ENCODE results near the gene DNAL4.

DNAL4 gene

GRCh38 chr22:38830026-38830844 lies 36.3 kb upstream of the DNAL4 start:
- no peaks in the 10 kb centered on the region for H3K79me2 ChIP-seq (ENCODE audit: low read length)
- no peak for TF ChIP-seq EZH2phosphoT487 (IDR thresholded peaks at IDR 0.05; ENCODE audit: low read depth)
- TF ChIP-seq CTCF (IDR thresholded peaks at IDR 0.05; ENCODE audit: low read depth, low read length) = no peak
- no peaks in the 10 kb centered on the region for H3K9me3 ChIP-seq (ENCODE audit: insufficient read depth, low read length)
- no peak overlapping the region for H3K4me3 ChIP-seq (ENCODE audit: low read length)
- no peak overlapping the region for H2AFZ ChIP-seq (ENCODE audit: low read depth, low read length)
- H3K4me1 ChIP-seq (ENCODE audit: low read length) = no peaks in the 10 kb centered on the region
- no peak overlapping the region for H3K27ac ChIP-seq (ENCODE audit: low read length)
- H3K4me2 ChIP-seq (ENCODE audit: low read length) = no peak overlapping the region
- 0 out of 2 replicates have a peak, but pooled peaks cover under 1% of the 10 kb centered on the region for H4K20me1 ChIP-seq (ENCODE audit: insufficient read depth, low read length)
- no peak overlapping the region for H3K9ac ChIP-seq (ENCODE audit: low read length)
- peaks cover 5% of the 10 kb centered on the region for H3K27me3 ChIP-seq (ENCODE audit: low read depth, low read length)
- H3K36me3 ChIP-seq (replicated peaks; ENCODE audit: low read depth, low read length) = no peaks in the 10 kb centered on the region

- 0 out of 2 replicates have a peak, but pooled peaks cover 7% of the 10 kb centered on the region for H4K20me1 ChIP-seq (ENCODE audit: insufficient read depth, low read length)
- no peaks in the 10 kb centered on the region for H3K4me1 ChIP-seq (ENCODE audit: low read length)
These were observed 35.5 kb upstream of the DNAL4 start for GRCh38 chr22:38829485-38829884.

GRCh38 chr22:38828616-38829205 lies 34.8 kb upstream of the DNAL4 start:
- Histone ChIP-seq H4K20me1 (ENCODE audit: insufficient read depth, low read length) (peaks cover 12% of the 10 kb centered on the region; the same call in 1 of the 2 replicates), H3K27me3 (ENCODE audit: low read depth, low read length) (peaks cover 5% of the 10 kb centered on the region), H3K79me2 (ENCODE audit: low read length) (no peaks in the 10 kb centered on the region), H3K4me3 (ENCODE audit: low read length) (no peak overlapping the region), H3K9ac (ENCODE audit: low read length) (no peak overlapping the region), H3K4me2 (ENCODE audit: low read length) (no peak overlapping the region), H3K36me3 (replicated peaks; ENCODE audit: low read depth, low read length) (no peaks in the 10 kb centered on the region), H3K27ac (ENCODE audit: low read length) (no peak overlapping the region), H3K4me1 (ENCODE audit: low read length) (no peaks in the 10 kb centered on the region), H2AFZ (ENCODE audit: low read depth, low read length) (no peak overlapping the region), H3K9me3 (ENCODE audit: insufficient read depth, low read length) (no peaks in the 10 kb centered on the region)
- no peak for TF ChIP-seq EZH2phosphoT487 (IDR thresholded peaks at IDR 0.05; ENCODE audit: low read depth)
- TF ChIP-seq CTCF (IDR thresholded peaks at IDR 0.05; ENCODE audit: low read depth, low read length) = no peak

More at GRCh38 chr22:38829485-38829884, 35.5 kb upstream of the DNAL4 start:
- Histone ChIP-seq H3K4me3 (ENCODE audit: low read length) (no peak overlapping the region), H3K9ac (ENCODE audit: low read length) (no peak overlapping the region), H3K27ac (ENCODE audit: low read length) (no peak overlapping the region), H3K9me3 (ENCODE audit: insufficient read depth, low read length) (no peaks in the 10 kb centered on the region), H3K79me2 (ENCODE audit: low read length) (no peaks in the 10 kb centered on the region), H3K36me3 (replicated peaks; ENCODE audit: low read depth, low read length) (no peaks in the 10 kb centered on the region), H3K4me2 (ENCODE audit: low read length) (no peak overlapping the region), H2AFZ (ENCODE audit: low read depth, low read length) (no peak overlapping the region), H3K27me3 (ENCODE audit: low read depth, low read length) (peaks cover 5% of the 10 kb centered on the region)
- TF ChIP-seq CTCF (IDR thresholded peaks at IDR 0.05; ENCODE audit: low read depth, low read length) = no peak
- TF ChIP-seq EZH2phosphoT487 (IDR thresholded peaks at IDR 0.05; ENCODE audit: low read depth) = no peak

GRCh38 chr22:38828191-38828590 lies 34.2 kb upstream of the DNAL4 start:
- H3K27me3 ChIP-seq (ENCODE audit: low read depth, low read length) = peaks cover 5% of the 10 kb centered on the region
- H3K4me1 ChIP-seq (ENCODE audit: low read length) = no peaks in the 10 kb centered on the region
- no peaks in the 10 kb centered on the region for H3K79me2 ChIP-seq (ENCODE audit: low read length)
- H3K27ac ChIP-seq (ENCODE audit: low read length) = no peak overlapping the region
- no peak overlapping the region for H3K9ac ChIP-seq (ENCODE audit: low read length)
- H3K4me3 ChIP-seq (ENCODE audit: low read length) = no peak overlapping the region
- peaks cover 17% of the 10 kb centered on the region; the same call in 1 of the 2 replicates for H4K20me1 ChIP-seq (ENCODE audit: insufficient read depth, low read length)
- no peaks in the 10 kb centered on the region for H3K36me3 ChIP-seq (replicated peaks; ENCODE audit: low read depth, low read length)
- H2AFZ ChIP-seq (ENCODE audit: low read depth, low read length) = no peak overlapping the region
- no peaks in the 10 kb centered on the region for H3K9me3 ChIP-seq (ENCODE audit: insufficient read depth, low read length)
- no peak for TF ChIP-seq EZH2phosphoT487 (IDR thresholded peaks at IDR 0.05; ENCODE audit: low read depth)
- no peak for TF ChIP-seq CTCF (IDR thresholded peaks at IDR 0.05; ENCODE audit: low read depth, low read length)
- H3K4me2 ChIP-seq (ENCODE audit: low read length) = no peak overlapping the region

Data from OCI-LY3 (cell line).